NK-92 treated with Interleukin-12 subunit alpha and Interleukin-12 subunit beta, amount 100 ng/mL, for 24 hours (cell line): ENCODE data around the gene PPP1R12C.

Experiments used
- DNase-seq: peaks from one replicate; lab custom pipeline; 2025; lab: John Stamatoyannopoulos, UW

PPP1R12C gene

GRCh38 chr19:55046975-55047622 is 70.3 kb downstream of the PPP1R12C start:
- no peak for DNase-seq

GRCh38 chr19:55044771-55045716 is 72.4 kb downstream of the PPP1R12C start:
- DNase-seq = no peak

DNA sequence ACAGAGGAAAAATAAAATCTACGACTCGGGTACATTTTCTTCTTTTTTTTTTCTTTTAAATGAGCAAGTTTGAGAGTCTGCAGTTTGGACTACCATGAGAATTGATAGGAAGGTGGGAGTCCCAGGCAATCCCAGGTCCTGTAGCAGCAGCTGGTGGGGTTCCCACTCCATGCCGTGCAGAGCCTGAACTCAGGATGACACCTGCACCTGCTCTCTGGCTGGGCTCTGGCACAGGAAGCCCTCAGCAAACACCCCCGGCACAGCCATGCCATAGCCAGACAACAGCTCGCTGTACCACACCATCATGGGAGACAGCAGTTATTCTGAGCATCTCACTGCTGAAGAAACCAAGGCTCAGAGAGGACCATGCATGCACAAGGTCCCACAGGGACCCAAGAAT is 73.2 kb downstream of the PPP1R12C start:
- no peak for DNase-seq

GRCh38 chr19:55042688-55043087 is 74.7 kb downstream of the PPP1R12C start:
- DNase-seq = no peak

GRCh38 chr19:55042344-55042678 is 75.1 kb downstream of the PPP1R12C start:
- no peak for DNase-seq

DNA sequence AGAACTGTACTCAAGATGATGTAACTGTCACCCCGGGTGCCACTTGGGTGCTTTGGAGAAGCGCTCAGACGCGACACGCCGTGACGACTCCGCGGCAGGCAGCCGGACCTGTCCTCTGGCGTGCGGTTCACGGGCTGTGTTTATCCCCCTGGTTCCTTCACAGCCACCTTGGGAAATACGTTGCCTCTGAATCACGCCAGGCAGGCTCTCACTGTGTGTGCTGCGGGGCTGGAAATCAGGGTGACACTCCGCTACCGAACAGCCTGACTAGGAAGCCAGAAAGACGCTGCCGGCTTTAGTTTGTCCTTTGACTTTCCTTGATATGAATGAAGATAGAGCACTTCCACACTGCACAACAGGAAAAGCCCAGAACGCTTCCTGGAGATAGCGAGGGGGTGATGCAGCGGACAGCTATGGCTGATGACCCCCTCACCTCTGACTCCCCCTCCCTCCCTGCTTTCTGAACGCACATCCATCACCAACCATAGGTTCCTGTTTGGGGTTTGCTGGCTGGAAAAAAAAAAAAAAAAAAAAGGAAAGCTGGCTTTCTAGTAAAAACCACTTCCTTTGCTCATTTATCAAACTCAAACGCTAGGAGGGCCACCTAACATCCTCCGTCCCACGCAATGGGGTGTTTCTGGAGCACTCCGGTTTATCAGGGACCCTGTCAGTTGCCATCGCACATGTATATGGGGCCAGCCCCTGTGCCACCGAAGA is 75.7 kb downstream of the PPP1R12C start:
- DNase-seq = no peak

- DNase-seq = no peak
Observed at GRCh38 chr19:55041244-55041626, 76.2 kb downstream of the PPP1R12C start.
